Breast epithelium (tissue), 4 donors: ENCODE results near the gene PPP1R26. TPM values are rescaled to one million over a fixed set of nuclear protein-coding genes. Genes with fewer than 3 reads are reported as not detected.

ENCODE experiments used
- DNase-seq, 2 donors: peaks; one replicate each; pipeline ENCODE4 v3.0.0-alpha.2; 2019; ENCODE audit warnings: low spot score in 2 of 2
- H3K27ac ChIP-seq, 2 donors: fragments of 200-600 bp; sonication (generic) in 1 of 2; one replicate each; pipeline ENCODE4 v1.5.1; 2016 to 2019; ENCODE audit warnings: mild to moderate bottlenecking in 1 of 2
- H3K27me3 ChIP-seq, 2 donors: fragments of 200-600 bp; sonication (generic) in 1 of 2; one replicate each; pipeline versions ENCODE4 v1.5.1 to v1.6.0; 2017 to 2019; ENCODE audit warnings: control low read depth in 1 of 2, mild to moderate bottlenecking in 1 of 2
- H3K36me3 ChIP-seq: fragments of 200-600 bp; one replicate; pipeline ENCODE4 v1.5.1; 2019
- H3K4me1 ChIP-seq, 2 donors: fragments of 200-600 bp; sonication (generic); one replicate each; pipeline ENCODE4 v1.5.1; 2016 to 2019; ENCODE audit warnings: control low read depth in 1 of 2
- H3K4me3 ChIP-seq, 3 donors: fragments of 200-600 bp; sonication (generic); 1 replicate in 2 of 3; 2 replicates in 1 of 3; pipeline ENCODE4 v1.5.1; 2016 to 2019; ENCODE audit warnings: mild to moderate bottlenecking in 3 of 3, moderate library complexity in 2 of 3
- H3K9me3 ChIP-seq, 2 donors: fragments of 200-600 bp; sonication (generic) in 1 of 2; one replicate each; pipeline ENCODE4 v1.5.1; 2016 to 2019; ENCODE audit warnings: control low read depth in 1 of 2
- POLR2A ChIP-seq: fragments of 450-650 bp; IDR thresholded peaks from one replicate; pipeline ENCODE4 v1.6.1; 2016; ENCODE audit warnings: antibody characterized with exemption, mild to moderate bottlenecking, moderate library complexity
- POLR2AphosphoS5 ChIP-seq, 3 donors: sonication (generic); formaldehyde crosslinking; IDR thresholded peaks; one replicate each; pipeline ENCODE4 v1.6.1; 2017; ENCODE audit warnings: antibody characterized with exemption in 3 of 3
- intact Hi-C: fragments of 100-400 bp; cut with DNase I; formaldehyde crosslinking; loops from one replicate; pipeline ENCODE4 v1.15.1; 2023; ENCODE audit warnings: low total_unique reads
- total RNA-seq, 3 donors: library from RNA; depleted of rRNA; stranded (reverse); fragments of >200 nt; gene quantifications; one replicate each; pipeline ENCODE4 v1.1.0, GENCODE V29; 2016
- TF ChIP-seq, protein P1 (sequence below), 3 donors: fragments of 450-650 bp; IDR thresholded peaks; one replicate each; pipeline ENCODE4 v1.5.1; 2016 to 2017; ENCODE audit warnings: antibody characterized with exemption in 3 of 3, mild to moderate bottlenecking in 3 of 3, moderate library complexity in 3 of 3

PPP1R26 gene
- total RNA-seq, 3 donors from 2014 or later: 13.9 to 18.1 (median 15.1) TPM

DNA sequence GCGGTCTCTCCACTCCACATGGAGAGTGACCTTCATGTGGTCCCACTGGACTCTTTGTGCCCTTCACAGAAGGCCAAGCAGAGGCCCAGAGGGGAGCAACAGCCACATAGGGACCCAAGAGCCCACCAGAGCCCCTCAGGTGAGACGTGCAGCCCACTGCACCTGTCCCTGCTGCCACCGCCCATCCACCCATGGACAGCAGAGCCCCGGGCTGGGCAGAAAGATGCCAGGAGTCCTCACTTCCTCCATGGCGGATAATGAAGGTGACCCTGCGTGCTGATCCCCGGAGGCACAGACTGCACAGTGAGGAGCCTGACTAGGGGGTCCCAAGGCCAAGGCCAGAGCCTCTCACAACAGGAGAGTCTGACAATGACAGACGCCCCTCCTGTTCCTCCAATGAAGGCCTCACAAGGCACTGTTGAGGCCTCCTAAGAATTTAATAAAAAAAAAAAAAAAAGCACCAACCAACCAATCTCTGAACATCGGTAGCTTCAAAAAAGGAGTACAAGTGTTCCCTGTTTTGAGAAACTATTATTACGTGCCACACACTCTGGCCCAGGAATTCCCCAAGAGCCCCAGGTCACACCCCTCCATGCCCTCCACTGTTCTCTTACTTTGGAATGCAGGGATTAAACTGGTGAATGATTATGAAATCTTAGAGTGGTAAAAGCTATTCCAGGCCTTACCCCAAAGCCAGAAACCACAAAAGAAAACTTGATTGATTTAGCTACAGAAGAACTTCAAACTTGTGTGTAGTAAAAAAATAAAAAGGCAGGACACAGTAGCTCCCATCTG, 2.8 kb upstream of the PPP1R26 start:
- TF ChIP-seq, protein P1, sequence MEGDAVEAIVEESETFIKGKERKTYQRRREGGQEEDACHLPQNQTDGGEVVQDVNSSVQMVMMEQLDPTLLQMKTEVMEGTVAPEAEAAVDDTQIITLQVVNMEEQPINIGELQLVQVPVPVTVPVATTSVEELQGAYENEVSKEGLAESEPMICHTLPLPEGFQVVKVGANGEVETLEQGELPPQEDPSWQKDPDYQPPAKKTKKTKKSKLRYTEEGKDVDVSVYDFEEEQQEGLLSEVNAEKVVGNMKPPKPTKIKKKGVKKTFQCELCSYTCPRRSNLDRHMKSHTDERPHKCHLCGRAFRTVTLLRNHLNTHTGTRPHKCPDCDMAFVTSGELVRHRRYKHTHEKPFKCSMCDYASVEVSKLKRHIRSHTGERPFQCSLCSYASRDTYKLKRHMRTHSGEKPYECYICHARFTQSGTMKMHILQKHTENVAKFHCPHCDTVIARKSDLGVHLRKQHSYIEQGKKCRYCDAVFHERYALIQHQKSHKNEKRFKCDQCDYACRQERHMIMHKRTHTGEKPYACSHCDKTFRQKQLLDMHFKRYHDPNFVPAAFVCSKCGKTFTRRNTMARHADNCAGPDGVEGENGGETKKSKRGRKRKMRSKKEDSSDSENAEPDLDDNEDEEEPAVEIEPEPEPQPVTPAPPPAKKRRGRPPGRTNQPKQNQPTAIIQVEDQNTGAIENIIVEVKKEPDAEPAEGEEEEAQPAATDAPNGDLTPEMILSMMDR (IDR thresholded peaks at IDR 0.05): no peak
- TF ChIP-seq POLR2A (no peak), POLR2AphosphoS5 (IDR thresholded peaks at IDR 0.05) (no peak)
- Histone ChIP-seq H3K27me3 (no peaks in the 10 kb centered on the region), H3K27ac (no peak overlapping the region), H3K9me3 (no peaks in the 10 kb centered on the region), H3K4me1 (peaks cover 5 to 6% of the 10 kb centered on the region in 2 donors), H3K36me3 (no peaks in the 10 kb centered on the region), H3K4me3 (no peak overlapping the region)
- no peak for DNase-seq
- intact Hi-C loops: no loop called here

DNA sequence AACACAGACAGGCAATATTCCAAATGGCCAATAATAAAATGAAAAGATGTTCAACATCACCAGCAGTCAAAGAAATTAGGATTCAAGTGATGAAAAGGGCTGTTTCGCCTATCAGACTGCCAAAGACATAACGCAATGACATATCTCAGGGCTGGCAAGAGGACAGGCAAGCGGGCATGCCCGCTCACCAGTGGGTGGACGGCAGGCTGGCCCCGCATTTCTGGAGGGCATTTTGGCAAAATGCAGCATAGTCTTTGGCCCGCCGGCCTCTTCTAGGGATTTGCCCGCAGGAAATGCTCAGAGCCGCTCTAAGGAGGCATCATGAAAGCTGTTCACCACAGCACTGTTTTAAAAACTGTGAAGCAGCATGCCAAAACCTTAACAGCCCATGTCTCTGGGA, 1.4 kb upstream of the PPP1R26 start:
- DNase-seq: no peak
- TF ChIP-seq POLR2A: no peak
- Histone ChIP-seq H3K36me3 (no peaks in the 10 kb centered on the region), H3K9me3 (no peaks in the 10 kb centered on the region), H3K4me3 (no peak overlapping the region), H3K27me3 (no peaks in the 10 kb centered on the region), H3K4me1 (peaks cover 5 to 6% of the 10 kb centered on the region in 2 donors), H3K27ac (no peak overlapping the region)
- intact Hi-C loops: no loop called here

DNA sequence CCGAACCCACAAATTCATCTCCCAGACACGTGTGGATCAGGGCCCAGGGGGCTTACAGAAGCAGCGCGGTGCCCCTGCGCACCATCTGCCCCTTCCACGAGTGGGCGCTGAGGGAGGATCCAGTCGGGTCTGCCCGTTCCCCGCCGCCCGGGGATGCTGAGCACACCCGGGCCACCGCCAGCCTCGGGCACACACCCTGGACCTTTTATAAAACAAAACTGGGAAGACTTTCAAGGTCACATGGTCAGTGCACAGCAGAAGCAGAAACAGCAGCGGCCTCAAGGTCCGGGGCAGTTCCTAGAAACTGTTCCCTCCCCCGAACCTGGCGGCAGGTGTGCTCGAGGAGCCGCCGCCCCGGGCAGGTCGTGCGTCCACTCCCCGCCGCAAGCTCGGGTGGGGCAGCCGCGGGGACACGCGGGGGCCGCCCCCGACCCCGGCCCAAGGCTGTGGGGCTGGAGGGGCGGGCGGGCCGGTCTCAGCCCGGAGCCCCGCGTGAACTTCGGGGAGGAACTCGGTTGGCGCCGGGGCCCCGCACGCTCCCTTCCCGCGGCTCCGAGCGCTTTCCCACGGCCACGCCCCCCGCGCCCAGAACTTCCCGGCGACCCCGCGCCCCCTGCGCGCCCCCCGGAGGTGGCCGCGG, 633 bp upstream of the PPP1R26 start:
- Histone ChIP-seq H3K36me3 (no peaks in the 10 kb centered on the region), H3K4me1 (peaks cover 5 to 6% of the 10 kb centered on the region in 2 donors), H3K4me3 (peak overlapping the region; percentile 62 to 86 (median 77)), H3K27me3 (no peaks in the 10 kb centered on the region), H3K27ac (peak overlapping the region; percentile 69 to 85), H3K9me3 (no peaks in the 10 kb centered on the region)
- TF ChIP-seq POLR2AphosphoS5 (IDR thresholded peaks at IDR 0.05) (no peak), POLR2A (no peak)
- TF ChIP-seq, protein P1 (IDR thresholded peaks at IDR 0.05): no peak
- DNase-seq: peak in 1 of 2 donors; percentile 37
- intact Hi-C loops: no loop called here

DNA sequence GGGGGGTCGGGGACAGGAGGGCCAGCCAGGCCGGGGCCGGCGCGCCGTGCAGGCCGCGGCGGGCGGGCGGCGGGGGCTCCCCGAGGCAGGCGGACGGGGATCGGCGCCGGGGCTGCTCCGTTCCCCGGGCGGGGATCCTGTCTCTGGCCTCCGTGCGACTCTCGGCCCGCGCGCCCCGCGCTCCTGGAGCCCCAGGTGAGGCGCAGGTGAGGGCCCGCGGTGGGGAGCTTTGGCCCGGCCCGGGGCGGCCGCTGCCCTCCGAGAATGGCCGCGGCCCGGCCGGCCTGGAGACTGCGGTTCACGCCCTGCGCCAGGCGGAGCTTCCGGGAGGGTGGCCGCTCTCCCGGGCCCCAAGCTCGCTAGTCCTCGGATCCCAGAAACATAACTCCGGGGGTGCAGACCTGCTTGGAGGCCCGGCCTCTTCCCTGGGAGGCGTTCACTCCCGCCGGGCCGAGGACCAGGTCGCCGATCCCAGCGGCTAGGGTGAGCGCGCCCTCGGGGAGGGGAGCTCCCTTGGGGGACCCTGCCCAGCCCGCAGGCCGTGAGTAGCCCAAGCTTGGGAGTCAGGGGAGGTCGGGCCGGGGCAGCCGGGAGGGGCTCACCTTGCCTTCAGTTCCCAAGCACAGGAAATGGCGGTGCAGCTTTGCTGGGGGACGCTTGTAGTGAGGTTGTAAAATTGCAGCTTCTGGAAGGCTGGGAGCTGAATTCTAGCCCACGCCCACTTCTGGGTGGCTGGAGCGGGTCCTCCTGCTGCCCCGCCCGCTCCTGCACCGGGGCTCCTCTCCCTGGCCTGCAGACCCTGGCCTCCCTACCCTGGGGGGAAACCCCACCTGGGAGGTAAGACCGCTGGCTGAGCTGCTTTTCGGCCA, 723 bp downstream of the PPP1R26 start:
- DNase-seq: no peak
- TF ChIP-seq POLR2AphosphoS5 (IDR thresholded peaks at IDR 0.05) (no peak), POLR2A (no peak)
- TF ChIP-seq, protein P1 (IDR thresholded peaks at IDR 0.05): no peak
- H3K4me3 ChIP-seq: peak overlapping the region; percentile 62 to 86 (median 77)
- H3K36me3 ChIP-seq: no peaks in the 10 kb centered on the region
- H3K9me3 ChIP-seq: no peaks in the 10 kb centered on the region
- intact Hi-C loops: no loop called here
- peaks cover 5 to 6% of the 10 kb centered on the region in 2 donors for H3K4me1 ChIP-seq
- no peaks in the 10 kb centered on the region for H3K27me3 ChIP-seq
- peak overlapping the region; percentile 61 to 85 for H3K27ac ChIP-seq

DNA sequence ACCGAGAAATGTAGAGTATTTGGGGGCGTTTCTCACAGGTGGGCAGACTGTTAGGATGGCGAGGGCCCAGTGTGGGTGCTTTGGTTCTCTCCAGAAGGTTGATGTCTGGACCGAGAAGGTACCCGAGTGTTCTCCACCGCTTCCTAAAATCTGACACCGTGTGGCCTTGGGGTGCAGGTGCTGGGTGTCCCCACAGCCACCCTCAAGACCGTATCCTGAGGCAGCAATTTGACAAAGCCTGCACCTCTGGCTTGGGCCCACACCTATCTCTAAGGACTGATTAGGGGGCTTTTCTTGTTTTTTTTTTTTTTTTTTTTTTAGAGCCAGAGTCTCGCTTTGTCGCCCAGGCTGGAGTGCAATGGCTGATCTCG, 1.3 kb downstream of the PPP1R26 start:
- TF ChIP-seq, protein P1 (IDR thresholded peaks at IDR 0.05): no peak
- TF ChIP-seq POLR2AphosphoS5 (IDR thresholded peaks at IDR 0.05): no peak
- TF ChIP-seq POLR2A: no peak
- Histone ChIP-seq H3K36me3 (no peaks in the 10 kb centered on the region), H3K9me3 (no peaks in the 10 kb centered on the region), H3K4me3 (peak overlapping the region; percentile 62 to 86 (median 77)), H3K4me1 (peaks cover 5 to 6% of the 10 kb centered on the region in 2 donors), H3K27me3 (no peaks in the 10 kb centered on the region), H3K27ac (peak overlapping the region; percentile 61 to 85)
- DNase-seq: no peak
- intact Hi-C loops: no loop called here
